ENCODE data around the gene CD1C.
"Not testable (repeated sequence)": the region's sequence is repeated elsewhere in the genome, so short reads cannot be mapped to it uniquely, and the experiment has no call there.

Gene CD1C

GRCh38 chr1:158329300-158329699 is 39.6 kb downstream of the CD1C start:
- DNase-seq (ENCODE audit: low read depth) = no peak

GRCh38 chr1:158329733-158330132 is 40.0 kb downstream of the CD1C start:
- no peak for DNase-seq (ENCODE audit: low read depth)

GRCh38 chr1:158330391-158331105 is 40.8 kb downstream of the CD1C start:
- DNase-seq (ENCODE audit: low read depth) = no peak

GRCh38 chr1:158331106-158331425 is 41.3 kb downstream of the CD1C start:
- DNase-seq (ENCODE audit: low read depth) = no peak

- DNase-seq (ENCODE audit: low read depth) = no peak
Observed at GRCh38 chr1:158331481-158332150, 41.9 kb downstream of the CD1C start, which contains the start of gene CD1B. Gene CD1B, minus strand, starts transcription at chr1:158331531. Its CDS starts 108 bp downstream, at chr1:158331423.

GRCh38 chr1:158333405-158334155 is 43.9 kb downstream of the CD1C start:
- DNase-seq (ENCODE audit: low read depth) = no peak

GRCh38 chr1:158334526-158335212 is 44.9 kb downstream of the CD1C start:
- no peak for DNase-seq (ENCODE audit: low read depth)

GRCh38 chr1:158335213-158335532 is 45.5 kb downstream of the CD1C start:
- no peak for DNase-seq (ENCODE audit: low read depth)

GRCh38 chr1:158336413-158336812 is 46.7 kb downstream of the CD1C start:
- DNase-seq (ENCODE audit: low read depth) = not testable (repeated sequence)

Data from stimulated activated CD8-positive, alpha-beta memory T cell treated with anti-CD3 and anti-CD28 coated beads, Interleukin-12 subunit alpha, Interleukin-12 subunit beta, amount 100 ng/mL, for 1 hour (primary cell).